GM19438 (cell line): ENCODE data around the gene LRRC71.

ENCODE experiments used
- ATAC-seq: cut with Tn5 transposase; IDR thresholded peaks from one replicate; pipeline ENCODE4 v1.9.1; 2021; ENCODE audit warnings: low read depth; ENCODE audit not compliant: unreplicated experiment

LRRC71 gene

GRCh38 chr1:156892190-156893047 is 28.0 kb upstream of the LRRC71 start:
- ATAC-seq, result peak; percentile 72

DNA sequence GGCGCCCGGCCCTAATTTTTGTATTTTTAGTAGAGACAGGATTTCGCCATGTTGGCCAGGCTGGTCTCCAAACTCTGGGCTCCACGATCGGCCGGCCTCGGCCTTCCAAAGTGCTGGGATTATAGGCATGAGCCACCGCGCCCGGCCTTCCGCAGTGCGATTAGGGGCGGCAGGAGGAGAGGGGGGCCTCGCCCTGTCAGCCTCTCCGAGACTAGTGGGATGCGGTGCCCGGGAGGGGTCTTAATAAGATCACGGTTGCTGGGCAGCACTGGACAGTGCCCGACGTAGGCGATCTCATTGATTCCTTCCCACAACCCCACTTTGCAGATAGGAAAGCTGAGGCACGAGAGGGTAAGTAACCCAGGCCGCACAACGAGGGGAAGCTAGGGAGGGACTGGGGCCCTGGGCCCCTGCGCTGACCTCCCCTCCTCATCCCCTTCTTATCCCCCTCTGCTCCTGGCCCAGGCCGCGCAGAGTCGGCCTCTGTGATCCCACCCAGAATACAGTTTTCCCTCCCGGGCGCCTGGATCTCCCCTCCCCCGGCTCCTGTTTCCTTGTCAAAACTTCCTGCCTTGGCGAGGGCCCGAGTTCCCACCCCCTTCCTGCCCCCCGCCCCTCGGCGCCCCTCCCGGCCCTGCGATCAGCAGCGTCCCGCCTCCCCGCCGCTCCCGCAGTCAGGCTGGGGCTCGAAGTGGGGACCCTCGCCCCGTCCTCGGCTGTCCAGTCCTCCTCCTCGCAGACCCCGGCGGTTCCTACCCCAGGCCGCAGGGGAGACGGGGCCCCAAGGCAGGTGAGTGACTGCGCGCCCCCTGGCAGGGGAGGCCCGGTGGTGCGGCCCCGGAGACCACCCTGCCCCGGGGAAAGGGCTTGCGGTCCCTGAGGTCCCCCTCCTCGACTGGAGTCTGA is 27.1 kb upstream of the LRRC71 start, which contains the start of gene PEAR1:
TSS of gene PEAR1 (plus strand) at position 671 of the 906 bp plus-strand sequence. CDS start 10,209 bp downstream, outside the sequence.
- no peak for ATAC-seq

GRCh38 chr1:156894001-156894400 is 26.4 kb upstream of the LRRC71 start:
- no peak for ATAC-seq

GRCh38 chr1:156894711-156895454 is 25.5 kb upstream of the LRRC71 start:
- no peak for ATAC-seq

DNA sequence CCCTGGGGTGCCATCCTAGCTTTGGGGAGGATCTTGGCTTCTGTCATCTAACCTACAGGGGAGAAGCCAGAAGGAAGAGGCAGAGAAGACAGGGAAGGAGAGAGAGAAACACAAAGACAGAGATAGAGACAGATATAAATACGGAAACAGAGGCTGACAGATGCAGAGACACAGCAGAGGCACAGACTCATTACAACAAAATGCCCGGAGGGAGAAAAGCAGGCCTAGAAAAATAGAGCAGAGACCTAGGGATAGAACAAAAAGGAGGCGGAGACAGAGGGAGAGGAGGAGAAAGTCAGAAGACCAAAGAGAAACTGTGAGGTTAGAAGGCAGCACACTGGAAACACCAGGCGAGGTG is 25.0 kb upstream of the LRRC71 start:
- ATAC-seq, result no peak

DNA sequence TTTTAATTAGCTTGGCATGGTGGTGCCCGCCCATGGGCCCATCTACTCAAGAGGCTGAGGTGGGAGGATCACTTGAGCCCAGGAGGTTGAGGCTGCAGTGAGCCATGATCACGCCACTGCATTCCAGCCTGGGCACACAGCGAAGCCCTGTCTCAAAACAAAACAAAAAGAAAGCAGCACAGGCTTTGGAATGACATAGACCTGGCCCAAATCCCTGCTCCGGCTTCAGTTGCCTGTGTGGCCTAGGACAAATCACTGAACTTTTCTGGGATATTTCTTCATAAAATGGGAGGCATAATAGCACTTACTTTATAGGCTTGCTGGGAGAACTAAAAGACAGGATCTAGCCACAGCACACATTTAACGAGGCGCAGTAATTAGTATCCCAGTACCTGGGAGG is 24.5 kb upstream of the LRRC71 start:
- no peak for ATAC-seq

GRCh38 chr1:156896490-156897033 is 23.9 kb upstream of the LRRC71 start:
- ATAC-seq, result no peak

DNA sequence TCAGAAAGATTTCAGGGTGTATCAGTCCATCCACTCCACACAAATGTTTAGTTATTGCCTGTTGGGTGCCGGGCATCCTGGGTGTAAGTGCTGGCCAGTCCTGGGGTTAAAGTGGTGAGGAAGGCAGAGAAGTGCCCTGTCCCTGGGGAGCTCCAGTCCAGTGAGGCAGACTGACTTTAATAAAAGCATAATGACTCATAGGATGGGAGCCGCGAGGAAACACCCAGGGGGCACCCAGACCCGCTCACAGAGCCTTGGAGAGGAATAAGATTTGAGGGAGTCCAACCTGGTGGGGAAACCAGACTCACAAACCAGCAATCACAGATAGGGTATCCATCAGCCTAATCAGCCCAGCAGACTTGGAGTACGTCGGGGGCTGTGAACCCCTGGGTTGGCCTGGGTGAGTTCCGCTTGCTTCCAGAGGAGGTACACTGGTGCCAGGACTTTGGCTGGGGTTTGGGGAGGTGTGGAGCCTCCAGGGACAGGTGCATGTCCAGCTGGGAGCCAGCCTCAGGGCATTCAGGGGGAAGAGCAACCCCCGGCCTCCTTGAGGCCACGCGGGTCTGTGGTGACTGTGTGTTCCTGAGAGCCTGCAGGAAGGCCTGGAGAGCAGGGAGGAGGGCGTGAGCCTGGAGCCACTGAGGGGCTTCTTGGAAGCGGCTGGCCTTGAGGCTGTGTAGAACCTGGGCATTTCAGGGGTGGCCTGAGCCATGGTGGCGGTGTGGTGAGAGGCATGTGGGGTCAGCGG is 23.2 kb upstream of the LRRC71 start:
- no peak for ATAC-seq

DNA sequence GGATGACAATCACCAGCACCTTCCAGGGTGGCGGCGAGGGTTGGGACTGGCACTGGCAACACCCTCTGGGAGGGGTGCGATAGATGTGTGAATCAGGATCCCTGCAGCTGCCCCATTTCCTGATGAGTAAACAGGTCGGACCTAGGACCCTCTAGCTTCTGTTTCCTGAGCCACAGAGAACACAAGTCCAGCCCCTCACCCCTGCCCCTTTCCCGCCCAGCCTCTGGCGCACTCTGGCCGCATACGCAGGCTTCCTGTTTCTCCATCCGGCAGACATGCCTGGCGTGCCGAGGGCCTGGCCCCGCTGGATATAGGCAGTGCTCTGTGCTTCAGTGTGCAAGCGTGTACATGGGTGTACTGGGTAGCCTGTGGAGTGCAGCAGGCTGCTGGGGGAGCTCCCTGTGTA is 22.3 kb upstream of the LRRC71 start:
- no peak for ATAC-seq

DNA sequence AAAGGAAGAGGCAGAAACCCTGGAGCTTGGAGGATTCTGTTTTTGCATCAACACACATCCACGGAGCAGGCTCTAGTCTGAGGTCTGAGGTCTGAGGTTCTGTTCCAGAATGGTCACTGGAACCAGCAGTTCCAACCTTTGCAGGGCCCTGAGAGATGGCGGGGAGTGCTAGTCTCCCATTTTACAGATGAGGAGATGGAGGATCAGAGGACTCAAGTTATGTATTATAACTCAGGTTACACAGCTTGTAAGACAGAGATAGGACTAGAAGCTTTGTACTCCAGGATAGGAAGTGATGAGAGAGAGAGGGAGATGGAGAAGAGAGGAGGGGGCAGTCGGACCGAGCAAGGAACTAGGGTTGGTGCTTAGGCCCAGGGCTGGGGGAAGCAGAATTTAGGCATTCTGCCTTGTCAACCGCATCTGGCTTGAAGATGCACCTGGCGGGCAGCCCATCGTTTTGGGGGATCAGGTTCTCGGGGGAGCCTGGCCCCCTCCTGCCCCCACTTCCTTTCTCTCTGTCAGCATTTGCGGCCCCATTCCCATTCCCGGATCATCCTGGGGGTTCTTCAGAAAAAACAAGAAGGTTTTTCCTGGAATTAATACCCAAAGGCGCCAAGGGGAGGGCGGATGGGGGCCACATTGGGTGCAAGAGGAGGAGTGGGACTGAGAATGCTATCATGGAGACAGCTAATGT is 21.3 kb upstream of the LRRC71 start:
- no peak for ATAC-seq

DNA sequence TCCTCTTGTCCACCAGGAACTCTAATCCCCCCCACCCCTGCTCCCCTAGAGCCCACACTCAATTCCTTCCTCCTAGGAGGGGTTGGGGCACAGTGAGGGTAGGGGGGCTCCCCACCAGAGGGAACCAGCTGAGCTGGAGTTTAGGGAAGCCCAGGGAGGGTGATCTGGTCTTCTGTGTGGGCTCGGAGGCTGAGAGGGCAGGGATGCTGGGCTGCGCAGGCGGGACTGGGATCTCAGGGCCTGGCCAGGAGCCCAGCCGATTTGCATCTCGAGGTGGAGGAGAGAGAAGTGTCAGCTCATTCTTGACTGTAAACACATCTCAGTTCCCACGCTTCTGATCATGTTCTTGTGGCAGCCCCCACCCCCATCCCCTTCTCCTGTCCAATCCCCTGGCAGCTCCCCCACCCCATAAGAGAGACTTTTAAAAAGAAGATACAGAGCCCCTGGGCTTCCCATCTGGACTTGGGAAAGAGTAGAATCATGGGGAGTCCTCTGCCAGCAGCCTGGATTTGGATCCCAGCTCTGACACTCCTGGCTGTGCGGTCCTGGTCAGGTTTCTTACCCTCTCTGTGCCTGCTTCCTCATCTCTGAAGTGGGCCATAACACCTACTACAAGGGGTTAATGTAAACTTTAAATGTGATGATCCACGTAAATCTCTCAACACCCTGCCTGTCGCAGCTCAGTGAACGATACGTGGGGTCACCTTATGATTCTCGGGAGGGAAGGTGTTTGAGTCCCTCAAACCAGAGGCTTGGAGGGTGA is 20.3 kb upstream of the LRRC71 start:
- ATAC-seq, result no peak

- ATAC-seq, result no peak
Observed at GRCh38 chr1:156900896-156901589, 19.4 kb upstream of the LRRC71 start.

DNA sequence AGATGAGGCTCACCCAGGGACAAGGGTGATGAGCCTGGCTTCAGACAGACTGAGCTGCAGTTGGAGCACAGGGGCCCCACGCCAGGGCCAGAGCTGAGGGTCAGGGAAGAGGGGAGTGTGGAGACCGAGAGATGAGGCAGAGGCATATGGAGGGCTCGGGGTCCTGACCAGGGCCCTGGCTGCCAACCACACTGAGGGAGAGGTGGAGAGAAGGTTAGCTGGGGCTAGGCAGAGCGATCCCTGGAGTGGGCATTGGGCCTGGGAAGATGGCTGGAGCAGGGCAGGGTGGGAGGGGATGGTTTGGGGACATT is 18.9 kb upstream of the LRRC71 start:
- no peak for ATAC-seq

DNA sequence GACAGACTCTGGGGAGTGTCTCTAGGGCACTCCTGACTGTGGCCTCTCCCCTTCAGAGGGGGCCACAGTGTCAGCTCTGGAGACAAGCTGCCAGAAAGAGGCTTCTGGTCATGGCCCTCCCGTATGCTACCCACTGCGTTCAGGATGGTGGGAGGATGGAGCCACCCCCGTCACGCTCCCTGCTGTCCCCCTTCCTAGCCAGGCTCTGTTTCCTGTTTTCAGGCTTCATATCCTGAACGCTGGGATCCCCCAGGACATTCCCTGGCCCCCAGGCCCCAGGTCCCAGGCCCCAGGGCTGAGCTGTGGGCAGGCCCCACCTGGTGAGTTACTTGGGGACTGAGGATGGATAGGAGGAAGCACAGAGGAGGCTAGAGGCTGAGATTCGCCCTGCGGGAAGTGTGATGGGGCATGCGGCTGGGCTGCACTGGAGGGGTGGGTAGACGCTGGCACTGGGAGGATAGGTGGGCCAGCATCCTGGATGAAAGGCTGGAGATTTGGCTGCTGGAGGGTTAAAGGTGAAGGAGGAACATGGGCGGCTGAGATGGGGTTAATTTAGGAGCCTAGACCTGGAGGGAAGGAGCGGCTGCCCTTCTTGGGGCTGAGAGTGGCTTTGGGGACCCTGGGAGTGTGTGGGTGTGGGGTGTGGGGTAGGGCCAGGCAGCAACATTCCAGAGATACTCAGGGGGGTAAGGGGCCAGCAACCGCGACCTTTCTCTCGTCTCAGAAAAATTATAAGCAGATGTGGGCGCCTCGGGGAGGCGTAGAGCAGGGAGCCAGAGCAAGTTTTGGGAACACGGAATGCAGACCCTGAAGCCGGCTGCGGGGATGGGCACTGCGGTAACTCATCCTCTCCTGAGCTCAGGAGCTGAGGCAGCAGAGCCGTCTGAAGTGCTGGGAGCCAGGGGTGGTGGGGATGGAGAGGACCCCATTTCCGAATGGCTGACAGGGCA is 18.2 kb upstream of the LRRC71 start:
- ATAC-seq, result no peak

GRCh38 chr1:156903328-156904091 is 16.9 kb upstream of the LRRC71 start:
- no peak for ATAC-seq
